ENCODE data around the gene XPR1. TPM values are rescaled to one million over a fixed set of nuclear protein-coding genes. Genes with fewer than 3 reads are reported as not detected.
A peak's percentile ranks its signal among the peaks of the same experiment; 100 is the strongest.

XPR1 gene
- total and polyA plus RNA-seq, 2 donors, result 9.5 to 10.3 TPM

DNA sequence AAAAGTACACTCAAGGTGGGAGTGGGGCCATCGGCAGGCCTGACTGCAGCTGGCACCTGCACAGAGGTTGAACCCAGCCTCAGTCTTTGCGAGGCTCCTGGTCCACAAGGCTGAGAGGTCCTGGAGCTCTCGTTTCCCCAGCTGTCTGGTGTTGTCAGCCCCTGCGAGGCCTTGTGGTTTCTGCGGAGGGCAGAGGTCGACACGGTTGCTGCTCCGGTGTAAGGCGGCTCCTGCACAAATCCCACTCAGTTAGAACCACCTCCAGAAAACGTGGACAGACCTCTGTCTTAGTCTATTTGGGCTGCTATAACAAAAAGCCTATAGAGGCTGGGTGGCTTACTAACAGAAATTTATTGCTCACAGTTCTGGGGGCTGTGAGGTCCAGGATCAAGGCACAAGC is 286.7 kb downstream of the XPR1 start:
- Histone ChIP-seq H3K4me3 (ENCODE audit: low read length in 2 of 2) (no peak overlapping the region), H3K4me1 (ENCODE audit: control insufficient read depth in 2 of 2, insufficient read depth in 2 of 2, low read length in 2 of 2) (peaks cover 41 to 58% of the 10 kb centered on the region in 2 donors), H3K9me3 (ENCODE audit: control insufficient read depth in 2 of 2, insufficient read depth in 1 of 2, low read length in 1 of 2) (peaks cover 0 to 16% of the 10 kb centered on the region in 2 donors), H3K27ac (ENCODE audit: low read depth in 1 of 2, low read length in 1 of 2) (peak overlapping the region in 1 of 2 donors; percentile 84), H3K27me3 (ENCODE audit: control insufficient read depth in 2 of 2, insufficient read depth in 1 of 2, low read length in 1 of 2) (peaks cover 8 to 35% of the 10 kb centered on the region in 2 donors), H3K36me3 (ENCODE audit: control insufficient read depth in 2 of 2, insufficient read depth in 2 of 2, low read length in 1 of 2) (no peaks in the 10 kb centered on the region)
- DNase-seq (ENCODE audit: low read depth in 6 of 9, low spot score in 9 of 9), result peak in 2 of 9 donors; percentile 55 to 67
- WGBS, result 15% methylated on average over 10 of the region's 10 CpGs

DNA sequence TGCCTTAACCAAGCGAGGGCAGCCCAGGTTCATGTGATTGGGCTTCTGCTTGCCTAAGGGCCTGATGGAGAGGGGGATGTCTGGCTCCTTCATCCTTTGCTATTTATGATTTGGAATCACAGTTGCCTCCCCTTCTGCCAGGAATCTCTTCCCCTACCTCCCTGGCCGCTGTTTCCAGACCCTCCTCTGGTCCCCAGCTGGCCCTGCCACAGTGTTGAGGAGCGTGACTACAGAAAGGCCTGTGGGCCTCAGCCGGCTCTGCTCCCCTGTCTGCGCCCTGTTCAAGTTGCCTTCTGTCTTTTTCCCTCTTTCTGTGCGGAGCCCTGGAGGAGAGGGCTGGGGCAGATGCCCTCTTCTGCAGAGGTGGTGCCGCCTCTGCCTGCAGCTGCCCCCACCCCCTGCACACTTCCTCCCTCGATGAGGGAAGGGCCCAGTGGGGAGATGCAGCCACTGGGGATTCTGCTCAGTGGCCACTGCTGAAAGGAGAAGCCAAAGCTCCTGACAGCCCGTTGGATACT is 287.4 kb downstream of the XPR1 start:
- Histone ChIP-seq H3K9me3 (ENCODE audit: control insufficient read depth in 2 of 2, insufficient read depth in 1 of 2, low read length in 1 of 2) (peaks cover 0 to 16% of the 10 kb centered on the region in 2 donors), H3K27me3 (ENCODE audit: control insufficient read depth in 2 of 2, insufficient read depth in 1 of 2, low read length in 1 of 2) (peaks cover 2 to 28% of the 10 kb centered on the region in 2 donors), H3K4me3 (ENCODE audit: low read length in 2 of 2) (no peak overlapping the region), H3K27ac (ENCODE audit: low read depth in 1 of 2, low read length in 1 of 2) (peak overlapping the region in 1 of 2 donors; percentile 84), H3K36me3 (ENCODE audit: control insufficient read depth in 2 of 2, insufficient read depth in 2 of 2, low read length in 1 of 2) (no peaks in the 10 kb centered on the region), H3K4me1 (ENCODE audit: control insufficient read depth in 2 of 2, insufficient read depth in 2 of 2, low read length in 2 of 2) (peaks cover 46 to 66% of the 10 kb centered on the region in 2 donors)
- WGBS, result 76% methylated on average over 9 of the region's 9 CpGs
- DNase-seq (ENCODE audit: low read depth in 6 of 9, low spot score in 9 of 9), result no peak

DNA sequence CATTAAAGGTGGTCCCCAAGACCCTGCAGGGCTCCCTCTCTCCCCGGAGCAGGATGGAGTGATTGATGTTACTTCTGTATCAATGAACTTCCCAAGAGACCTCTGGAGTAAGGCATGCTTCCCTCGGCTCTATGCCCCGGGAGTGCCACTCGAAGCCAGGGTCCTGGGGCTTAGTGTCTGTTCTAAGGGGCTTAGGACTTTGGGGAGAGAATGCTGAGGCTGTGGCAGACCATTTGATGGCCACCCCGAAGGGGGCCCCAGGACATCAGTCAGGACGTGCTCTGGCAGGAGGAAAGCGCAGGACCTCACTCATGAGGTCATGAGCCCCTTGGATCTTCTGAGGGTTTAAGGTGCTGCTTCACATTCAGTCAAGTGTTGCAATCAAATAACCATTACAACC is 288.4 kb downstream of the XPR1 start:
- WGBS, result 98% methylated on average over 7 of the region's 7 CpGs
- H3K27me3 ChIP-seq (ENCODE audit: control insufficient read depth in 2 of 2, insufficient read depth in 1 of 2, low read length in 1 of 2), result peaks cover 1 to 19% of the 10 kb centered on the region in 2 donors
- H3K36me3 ChIP-seq (ENCODE audit: control insufficient read depth in 2 of 2, insufficient read depth in 2 of 2, low read length in 1 of 2), result no peaks in the 10 kb centered on the region
- H3K4me3 ChIP-seq (ENCODE audit: low read length in 2 of 2), result no peak overlapping the region
- DNase-seq (ENCODE audit: low read depth in 6 of 9, low spot score in 9 of 9), result no peak
- peaks cover 52 to 75% of the 10 kb centered on the region in 2 donors for H3K4me1 ChIP-seq (ENCODE audit: control insufficient read depth in 2 of 2, insufficient read depth in 2 of 2, low read length in 2 of 2)
- peaks cover 0 to 16% of the 10 kb centered on the region in 2 donors for H3K9me3 ChIP-seq (ENCODE audit: control insufficient read depth in 2 of 2, insufficient read depth in 1 of 2, low read length in 1 of 2)
- no peak overlapping the region for H3K27ac ChIP-seq (ENCODE audit: low read depth in 1 of 2, low read length in 1 of 2)

DNA sequence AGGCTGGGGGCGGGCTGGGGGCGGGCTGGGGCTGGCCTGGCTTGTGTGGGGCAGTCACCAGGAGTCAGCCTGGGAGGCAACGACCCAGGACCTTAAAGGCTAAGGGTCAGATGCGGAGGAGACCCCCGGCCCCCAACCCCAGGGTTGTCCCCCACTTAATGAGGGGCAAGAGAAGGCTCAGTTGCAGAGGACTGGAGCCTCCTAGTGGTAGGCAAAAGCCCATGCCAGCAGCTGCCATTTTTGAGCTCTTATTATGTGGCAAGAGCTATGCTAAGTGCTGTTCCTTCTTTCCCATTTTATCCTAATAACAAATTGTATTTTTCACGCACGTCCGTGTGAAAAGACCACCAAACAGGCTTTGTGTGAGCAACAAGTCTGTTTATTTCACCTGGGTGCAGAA is 288.9 kb downstream of the XPR1 start:
- no peak for DNase-seq (ENCODE audit: low read depth in 6 of 9, low spot score in 9 of 9)
- no peak overlapping the region for H3K27ac ChIP-seq (ENCODE audit: low read depth in 1 of 2, low read length in 1 of 2)
- H3K4me3 ChIP-seq (ENCODE audit: low read length in 2 of 2), result no peak overlapping the region
- H3K4me1 ChIP-seq (ENCODE audit: control insufficient read depth in 2 of 2, insufficient read depth in 2 of 2, low read length in 2 of 2), result peaks cover 57 to 80% of the 10 kb centered on the region in 2 donors
- H3K27me3 ChIP-seq (ENCODE audit: control insufficient read depth in 2 of 2, insufficient read depth in 1 of 2, low read length in 1 of 2), result peaks cover 0 to 15% of the 10 kb centered on the region in 2 donors
- no peaks in the 10 kb centered on the region for H3K36me3 ChIP-seq (ENCODE audit: control insufficient read depth in 2 of 2, insufficient read depth in 2 of 2, low read length in 1 of 2)
- peaks cover 0 to 16% of the 10 kb centered on the region in 2 donors for H3K9me3 ChIP-seq (ENCODE audit: control insufficient read depth in 2 of 2, insufficient read depth in 1 of 2, low read length in 1 of 2)
- 97% methylated on average over 8 of the region's 8 CpGs for WGBS

DNA sequence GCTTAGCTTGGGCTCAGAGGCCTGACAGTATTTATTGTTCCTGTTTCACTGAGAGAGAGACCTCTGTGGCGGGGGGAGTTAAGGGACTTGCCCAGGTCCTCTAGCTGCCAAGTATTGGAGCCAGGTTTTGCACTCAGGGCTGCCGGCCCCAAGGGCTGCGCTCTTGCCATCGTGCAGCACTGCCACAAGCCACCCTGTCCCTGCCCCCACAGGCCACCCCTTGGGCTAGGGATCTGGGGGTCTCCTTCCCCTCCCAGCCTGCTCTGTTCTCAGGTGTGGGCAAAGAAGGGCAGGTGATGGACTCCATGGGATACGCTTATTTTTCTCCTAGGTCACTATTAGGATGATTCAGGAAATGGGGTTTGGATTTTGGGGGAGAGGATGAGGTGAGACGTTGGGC is 289.6 kb downstream of the XPR1 start:
- DNase-seq (ENCODE audit: low read depth in 6 of 9, low spot score in 9 of 9), result no peak
- H3K36me3 ChIP-seq (ENCODE audit: control insufficient read depth in 2 of 2, insufficient read depth in 2 of 2, low read length in 1 of 2), result no peaks in the 10 kb centered on the region
- H3K4me3 ChIP-seq (ENCODE audit: low read length in 2 of 2), result no peak overlapping the region
- peaks cover 0 to 10% of the 10 kb centered on the region in 2 donors for H3K27me3 ChIP-seq (ENCODE audit: control insufficient read depth in 2 of 2, insufficient read depth in 1 of 2, low read length in 1 of 2)
- H3K9me3 ChIP-seq (ENCODE audit: control insufficient read depth in 2 of 2, insufficient read depth in 1 of 2, low read length in 1 of 2), result peaks cover 0 to 16% of the 10 kb centered on the region in 2 donors
- H3K4me1 ChIP-seq (ENCODE audit: control insufficient read depth in 2 of 2, insufficient read depth in 2 of 2, low read length in 2 of 2), result peaks cover 64 to 87% of the 10 kb centered on the region in 2 donors
- no peak overlapping the region for H3K27ac ChIP-seq (ENCODE audit: low read depth in 1 of 2, low read length in 1 of 2)
- WGBS, result 97% methylated on average over 6 of the region's 6 CpGs

DNA sequence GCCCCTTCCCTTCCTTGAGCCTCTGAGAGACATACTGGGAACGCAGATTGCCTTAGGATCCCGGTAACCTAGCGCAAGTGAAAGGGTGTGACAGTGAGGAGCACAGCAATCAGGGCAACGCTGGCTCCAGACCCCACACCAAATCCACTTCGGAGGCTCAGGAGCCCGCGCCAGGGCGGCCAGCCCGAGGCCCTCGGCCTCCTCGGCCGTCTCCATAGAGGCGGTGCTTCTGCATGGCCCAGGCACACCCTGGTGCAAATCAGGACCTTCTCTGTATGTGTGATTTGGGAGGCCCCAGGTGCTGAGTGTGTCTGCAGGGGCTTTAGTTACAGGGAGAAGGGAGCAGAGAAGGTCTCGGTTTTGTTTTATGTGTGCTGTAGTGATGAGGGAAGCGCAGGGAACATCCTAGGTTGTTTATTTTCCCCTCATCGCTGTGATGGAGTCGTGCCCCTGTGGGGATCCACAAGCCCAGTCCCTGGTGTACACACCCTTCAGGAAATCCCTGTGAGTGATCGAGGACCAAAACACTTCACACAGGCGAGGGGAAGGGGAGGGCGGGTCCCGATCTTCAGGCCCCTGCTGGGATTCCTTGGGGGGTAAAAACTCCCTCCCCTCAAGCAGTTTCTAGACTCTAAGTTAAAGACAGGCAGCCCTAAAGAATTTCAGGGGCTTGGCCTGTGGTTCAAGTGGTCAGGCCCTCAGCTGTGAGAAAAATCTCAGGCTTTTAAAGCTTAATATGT is 290.2 kb downstream of the XPR1 start:
- H3K4me3 ChIP-seq (ENCODE audit: low read length in 2 of 2), result no peak overlapping the region
- no peak for DNase-seq (ENCODE audit: low read depth in 6 of 9, low spot score in 9 of 9)
- H3K27me3 ChIP-seq (ENCODE audit: control insufficient read depth in 2 of 2, insufficient read depth in 1 of 2, low read length in 1 of 2), result peaks cover 0 to 7% of the 10 kb centered on the region in 2 donors
- H3K4me1 ChIP-seq (ENCODE audit: control insufficient read depth in 2 of 2, insufficient read depth in 2 of 2, low read length in 2 of 2), result peaks cover 71 to 94% of the 10 kb centered on the region in 2 donors
- no peaks in the 10 kb centered on the region for H3K36me3 ChIP-seq (ENCODE audit: control insufficient read depth in 2 of 2, insufficient read depth in 2 of 2, low read length in 1 of 2)
- H3K9me3 ChIP-seq (ENCODE audit: control insufficient read depth in 2 of 2, insufficient read depth in 1 of 2, low read length in 1 of 2), result peaks cover 0 to 16% of the 10 kb centered on the region in 2 donors
- WGBS, result 95% methylated on average over 21 of the region's 21 CpGs
- H3K27ac ChIP-seq (ENCODE audit: low read depth in 1 of 2, low read length in 1 of 2), result peak overlapping the region in 1 of 2 donors; percentile 66

DNA sequence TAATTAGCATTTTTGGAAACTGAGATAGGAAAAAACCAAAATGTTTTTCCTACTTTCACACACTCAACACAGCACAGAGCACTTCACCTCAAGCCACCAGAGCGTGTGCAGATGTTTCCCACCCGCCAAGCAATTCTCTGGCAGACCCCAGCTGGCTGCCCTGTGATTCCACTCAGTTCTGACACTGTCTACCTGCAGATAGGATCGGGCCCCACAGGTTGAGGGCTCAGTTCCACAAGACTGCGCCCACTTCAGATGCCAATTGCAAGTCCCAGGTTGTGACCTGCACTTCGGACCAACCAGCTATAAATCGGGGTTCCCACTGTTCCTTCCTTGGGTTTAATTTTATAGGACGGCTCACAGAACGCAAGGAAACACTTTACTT is 290.8 kb downstream of the XPR1 start:
- H3K4me3 ChIP-seq (ENCODE audit: low read length in 2 of 2), result no peak overlapping the region
- 78% methylated on average over 8 of the region's 8 CpGs for WGBS
- H3K9me3 ChIP-seq (ENCODE audit: control insufficient read depth in 2 of 2, insufficient read depth in 1 of 2, low read length in 1 of 2), result peaks cover 0 to 16% of the 10 kb centered on the region in 2 donors
- peak in 1 of 9 donors; percentile 57 for DNase-seq (ENCODE audit: low read depth in 6 of 9, low spot score in 9 of 9)
- H3K27me3 ChIP-seq (ENCODE audit: control insufficient read depth in 2 of 2, insufficient read depth in 1 of 2, low read length in 1 of 2), result peaks cover 0 to 1% of the 10 kb centered on the region in 2 donors
- H3K4me1 ChIP-seq (ENCODE audit: control insufficient read depth in 2 of 2, insufficient read depth in 2 of 2, low read length in 2 of 2), result peaks cover 73 to 94% of the 10 kb centered on the region in 2 donors
- H3K27ac ChIP-seq (ENCODE audit: low read depth in 1 of 2, low read length in 1 of 2), result peak overlapping the region in 1 of 2 donors; percentile 66
- H3K36me3 ChIP-seq (ENCODE audit: control insufficient read depth in 2 of 2, insufficient read depth in 2 of 2, low read length in 1 of 2), result no peaks in the 10 kb centered on the region

DNA sequence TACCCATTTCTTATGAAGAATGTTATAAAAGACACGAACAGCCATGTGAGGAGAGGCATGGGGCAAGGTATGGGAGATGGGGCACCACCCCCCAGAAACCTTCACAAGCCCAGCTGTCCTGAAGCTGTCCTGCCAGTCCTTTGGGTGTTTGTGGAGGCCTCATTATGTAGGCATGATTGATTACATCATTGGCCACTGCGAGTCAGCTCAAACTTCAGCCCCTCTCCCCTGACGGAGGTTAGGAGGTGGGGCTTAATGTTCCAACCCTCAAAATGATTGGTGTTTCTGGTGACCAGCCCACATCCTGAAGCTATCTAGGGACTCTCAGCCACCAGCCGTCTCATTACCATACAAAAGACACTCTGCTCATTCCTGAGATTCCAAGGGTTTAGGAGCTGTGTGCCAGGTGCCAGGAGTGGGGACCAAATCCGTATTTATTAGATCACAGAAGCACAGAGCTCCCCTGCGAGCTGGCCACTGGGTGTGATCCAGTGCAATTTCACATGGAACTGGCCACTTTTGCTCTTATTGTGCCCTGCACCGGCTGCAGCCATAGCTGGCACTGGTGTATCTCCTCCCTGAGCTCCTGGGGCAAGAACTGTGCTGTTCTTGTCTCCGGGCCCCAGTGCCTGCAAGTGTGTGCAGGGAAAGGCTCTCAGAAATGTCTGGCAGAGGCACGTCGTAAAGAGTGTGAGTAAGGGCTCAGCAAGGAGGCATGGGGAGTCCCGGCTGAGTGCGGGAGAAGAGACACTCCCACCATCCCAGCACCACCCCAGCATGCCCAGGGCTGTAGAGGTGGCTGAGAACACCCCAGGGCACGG is 291.4 kb downstream of the XPR1 start:
- Histone ChIP-seq H3K36me3 (ENCODE audit: control insufficient read depth in 2 of 2, insufficient read depth in 2 of 2, low read length in 1 of 2) (no peaks in the 10 kb centered on the region), H3K4me1 (ENCODE audit: control insufficient read depth in 2 of 2, insufficient read depth in 2 of 2, low read length in 2 of 2) (peaks cover 70 to 94% of the 10 kb centered on the region in 2 donors), H3K4me3 (ENCODE audit: low read length in 2 of 2) (no peak overlapping the region), H3K27me3 (ENCODE audit: control insufficient read depth in 2 of 2, insufficient read depth in 1 of 2, low read length in 1 of 2) (no peaks in the 10 kb centered on the region), H3K9me3 (ENCODE audit: control insufficient read depth in 2 of 2, insufficient read depth in 1 of 2, low read length in 1 of 2) (peaks cover 0 to 16% of the 10 kb centered on the region in 2 donors), H3K27ac (ENCODE audit: low read depth in 1 of 2, low read length in 1 of 2) (peak overlapping the region in 1 of 2 donors; percentile 66)
- DNase-seq (ENCODE audit: low read depth in 6 of 9, low spot score in 9 of 9), result no peak
- whole genome bisulfite sequencing, result 90% methylated on average over 13 of the region's 13 CpGs

DNA sequence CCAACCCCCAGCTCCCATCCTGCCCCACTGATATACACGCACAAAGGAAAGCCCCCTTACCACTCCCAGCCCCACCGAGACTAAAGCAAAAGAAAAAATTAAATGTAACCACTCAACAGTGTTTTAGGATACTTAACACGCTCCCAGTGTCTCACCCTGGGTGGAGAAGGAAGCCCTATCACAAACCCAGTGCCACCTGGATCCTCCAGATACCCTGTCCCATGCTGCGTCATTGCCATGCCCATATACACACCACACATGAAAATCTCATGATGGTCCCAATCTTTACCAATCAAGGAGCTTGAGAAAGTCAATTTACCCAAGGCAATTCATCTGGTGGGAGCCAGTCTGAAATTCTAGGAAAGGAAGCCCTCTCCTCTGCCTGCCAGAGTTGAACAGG is 292.1 kb downstream of the XPR1 start:
- Histone ChIP-seq H3K27ac (ENCODE audit: low read depth in 1 of 2, low read length in 1 of 2) (peak overlapping the region in 1 of 2 donors; percentile 9), H3K36me3 (ENCODE audit: control insufficient read depth in 2 of 2, insufficient read depth in 2 of 2, low read length in 1 of 2) (no peaks in the 10 kb centered on the region), H3K27me3 (ENCODE audit: control insufficient read depth in 2 of 2, insufficient read depth in 1 of 2, low read length in 1 of 2) (no peaks in the 10 kb centered on the region), H3K4me1 (ENCODE audit: control insufficient read depth in 2 of 2, insufficient read depth in 2 of 2, low read length in 2 of 2) (peaks cover 64 to 94% of the 10 kb centered on the region in 2 donors), H3K9me3 (ENCODE audit: control insufficient read depth in 2 of 2, insufficient read depth in 1 of 2, low read length in 1 of 2) (peaks cover 0 to 10% of the 10 kb centered on the region in 2 donors), H3K4me3 (ENCODE audit: low read length in 2 of 2) (no peak overlapping the region)
- WGBS, result 84% methylated on average over 4 of the region's 4 CpGs
- DNase-seq (ENCODE audit: low read depth in 6 of 9, low spot score in 9 of 9), result no peak
